C4-2B (cell line): ENCODE data around the gene IRF4.

Experiments used
- H3K27ac ChIP-seq: fragments of 450-650 bp; 2 replicates; pipeline ENCODE4 v1.5.1; 2017
- CTCF ChIP-seq: fragments of 450-650 bp; conservative IDR thresholded peaks from 2 replicates; pipeline ENCODE4 v1.5.1; 2017; ENCODE audit warnings: mild to moderate bottlenecking
- ZFX ChIP-seq: fragments of 450-650 bp; IDR thresholded peaks from 2 replicates; pipeline ENCODE4 v1.6.1; 2017

Gene IRF4

GRCh38 chr6:388202-388903, 3.2 kb upstream of the IRF4 start:
- TF ChIP-seq CTCF (no peak), ZFX (no peak)

DNA sequence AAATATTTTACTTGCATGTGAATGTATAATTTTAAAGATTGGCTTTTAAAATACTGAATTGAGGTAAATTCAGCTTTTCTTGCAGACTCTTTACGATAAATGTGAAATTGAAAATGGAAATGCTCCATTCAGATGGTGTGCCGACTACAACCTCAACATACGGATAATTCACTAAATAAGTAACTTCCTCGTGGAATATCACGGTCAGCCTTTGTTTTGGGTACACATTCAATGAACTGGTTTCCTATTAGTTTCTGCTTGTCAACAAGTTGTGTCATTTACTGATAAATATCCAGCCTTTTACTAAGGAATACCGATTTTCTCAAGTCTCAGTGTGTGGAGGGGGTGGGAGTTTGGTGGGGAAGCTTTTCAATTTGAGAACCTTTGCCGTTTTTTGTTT, 2.4 kb upstream of the IRF4 start:
- H3K27ac ChIP-seq: no peak overlapping the region
- TF ChIP-seq ZFX (no peak), CTCF (no peak)

More at GRCh38 chr6:388202-388903, 3.2 kb upstream of the IRF4 start:
- H3K27ac ChIP-seq: no peak overlapping the region

- H3K27ac ChIP-seq: no peak overlapping the region
- TF ChIP-seq CTCF (no peak), ZFX (no peak)
Observed at GRCh38 chr6:389622-390021, 1.9 kb upstream of the IRF4 start.

- H3K27ac ChIP-seq: no peak overlapping the region
Observed at GRCh38 chr6:390914-391558, 516 bp upstream of the IRF4 start.

DNA sequence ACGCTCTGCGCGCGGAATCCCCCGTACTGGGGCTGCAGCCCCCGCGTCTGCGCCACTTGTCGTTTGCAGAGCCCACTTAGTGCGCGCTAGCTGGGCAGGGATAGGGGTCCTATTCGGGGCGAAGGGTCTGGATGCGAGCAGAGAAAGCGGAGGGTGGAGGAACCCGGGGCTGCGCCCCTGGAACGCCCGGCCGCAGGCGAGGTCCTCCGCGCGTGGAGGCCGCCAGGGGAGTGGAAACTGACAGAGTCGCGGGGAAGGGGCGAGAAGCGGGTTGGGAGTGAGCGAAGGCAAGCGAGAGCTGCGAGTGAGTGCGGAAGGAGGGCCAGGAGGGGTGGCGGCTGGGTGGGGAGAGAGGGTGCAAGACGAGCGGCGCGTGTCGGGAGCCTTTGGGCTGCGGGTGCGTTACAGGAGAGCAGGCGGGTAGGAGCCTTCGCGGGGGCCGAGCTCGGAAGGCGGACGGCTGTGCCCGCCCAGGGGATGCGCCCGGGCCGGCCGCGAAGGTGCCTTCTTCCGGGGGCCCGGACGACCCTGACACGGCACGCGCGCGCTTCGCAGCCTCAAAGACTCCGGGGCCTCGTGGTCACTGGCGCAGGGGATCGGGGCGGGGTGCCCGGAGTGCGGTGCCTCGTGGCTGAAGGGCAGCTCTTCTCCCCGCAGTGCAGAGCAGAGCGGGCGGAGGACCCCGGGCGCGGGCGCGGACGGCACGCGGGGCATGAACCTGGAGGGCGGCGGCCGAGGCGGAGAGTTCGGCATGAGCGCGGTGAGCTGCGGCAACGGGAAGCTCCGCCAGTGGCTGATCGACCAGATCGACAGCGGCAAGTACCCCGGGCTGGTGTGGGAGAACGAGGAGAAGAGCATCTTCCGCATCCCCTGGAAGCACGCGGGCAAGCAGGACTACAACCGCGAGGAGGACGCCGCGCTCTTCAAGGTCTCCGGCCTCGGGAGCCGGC, 1.2 kb downstream of the IRF4 start:
- no peak overlapping the region for H3K27ac ChIP-seq
- TF ChIP-seq CTCF (no peak), ZFX (no peak)

More at GRCh38 chr6:390914-391558, 516 bp upstream of the IRF4 start:
- TF ChIP-seq ZFX (no peak), CTCF (no peak)

DNA sequence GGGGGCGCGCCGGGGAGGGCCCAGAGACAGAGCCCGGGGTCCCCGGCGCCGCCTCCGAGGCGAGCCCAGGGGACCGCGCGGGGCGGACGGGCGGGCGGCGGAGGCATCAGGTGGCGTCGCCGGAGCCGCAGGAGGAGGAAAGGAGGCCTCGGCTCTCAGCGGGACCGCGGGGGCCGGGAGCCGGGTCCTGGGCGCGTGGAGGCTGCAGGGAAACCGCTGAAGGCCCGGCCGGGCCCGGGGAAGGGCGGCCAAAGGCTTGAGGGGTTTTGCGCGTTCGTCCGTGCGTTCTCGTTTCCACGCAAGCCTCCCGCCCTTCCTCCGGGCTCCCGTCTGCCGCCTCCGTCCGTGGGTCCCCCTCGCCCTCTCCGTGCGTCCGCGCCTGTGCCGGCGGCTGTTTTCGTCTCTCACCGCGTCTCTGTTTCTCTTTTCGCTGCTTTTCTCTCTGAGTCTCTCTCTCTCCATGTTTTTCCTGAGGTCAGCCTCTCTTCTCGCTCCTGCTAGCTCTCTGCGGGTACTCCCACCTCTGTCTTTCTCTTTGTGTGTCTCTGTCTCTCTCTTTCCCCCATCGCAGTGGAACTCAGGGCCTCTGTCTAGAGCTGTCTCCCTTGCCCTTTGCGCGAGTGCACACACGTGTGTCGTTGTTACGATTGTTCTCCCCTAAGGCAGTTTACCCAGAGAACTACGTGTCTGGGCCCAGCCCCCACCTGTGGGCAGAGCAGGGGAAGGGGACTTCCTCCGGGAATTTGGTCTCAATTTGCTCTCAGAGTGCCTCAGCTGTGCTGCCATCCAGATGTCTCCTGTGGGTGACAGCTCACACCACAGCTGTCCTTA, 2.1 kb downstream of the IRF4 start:
- no peak for TF ChIP-seq ZFX
- no peak for TF ChIP-seq CTCF
- H3K27ac ChIP-seq: no peak overlapping the region
